OCI-LY1 (cell line): ENCODE measurements around the gene KRTAP20-3.

Experiments used
- EZH2 ChIP-seq: fragments of 200-600 bp; sonication (generic), shearing (Covaris generic); IDR thresholded peaks from 2 replicates; pipeline ENCODE4 v1.8.0; 2017; ENCODE audit warnings: borderline replicate concordance, mixed run types, mild to moderate bottlenecking, antibody characterized with exemption, low read length, moderate library complexity, mixed read lengths
- TF ChIP-seq, protein P1 (sequence below): fragments of 200-600 bp; sonication (generic), shearing (Covaris generic); IDR thresholded peaks from 2 replicates; pipeline ENCODE4 v1.5.1; 2017; ENCODE audit warnings: mild to moderate bottlenecking, antibody characterized with exemption, low read length, moderate library complexity, mixed read lengths

- TF ChIP-seq, protein P1, sequence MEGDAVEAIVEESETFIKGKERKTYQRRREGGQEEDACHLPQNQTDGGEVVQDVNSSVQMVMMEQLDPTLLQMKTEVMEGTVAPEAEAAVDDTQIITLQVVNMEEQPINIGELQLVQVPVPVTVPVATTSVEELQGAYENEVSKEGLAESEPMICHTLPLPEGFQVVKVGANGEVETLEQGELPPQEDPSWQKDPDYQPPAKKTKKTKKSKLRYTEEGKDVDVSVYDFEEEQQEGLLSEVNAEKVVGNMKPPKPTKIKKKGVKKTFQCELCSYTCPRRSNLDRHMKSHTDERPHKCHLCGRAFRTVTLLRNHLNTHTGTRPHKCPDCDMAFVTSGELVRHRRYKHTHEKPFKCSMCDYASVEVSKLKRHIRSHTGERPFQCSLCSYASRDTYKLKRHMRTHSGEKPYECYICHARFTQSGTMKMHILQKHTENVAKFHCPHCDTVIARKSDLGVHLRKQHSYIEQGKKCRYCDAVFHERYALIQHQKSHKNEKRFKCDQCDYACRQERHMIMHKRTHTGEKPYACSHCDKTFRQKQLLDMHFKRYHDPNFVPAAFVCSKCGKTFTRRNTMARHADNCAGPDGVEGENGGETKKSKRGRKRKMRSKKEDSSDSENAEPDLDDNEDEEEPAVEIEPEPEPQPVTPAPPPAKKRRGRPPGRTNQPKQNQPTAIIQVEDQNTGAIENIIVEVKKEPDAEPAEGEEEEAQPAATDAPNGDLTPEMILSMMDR = no peak
- TF ChIP-seq EZH2 = no peak
Measured at GRCh38 chr21:30612132-30612531, 30.5 kb upstream of the KRTAP20-3 start.
